Nephron (organoid): ENCODE measurements around the gene ZNF529.
A peak's percentile ranks its signal among the peaks of the same experiment; 100 is the strongest.

Experiments
- H3K27ac Mint-ChIP-seq, 3 experiments: 2 replicates each; pipeline ENCODE4 v1.8.0; 2020; ENCODE audit warnings: mixed read lengths in 3 of 3, mild to moderate bottlenecking in 2 of 3, moderate library complexity in 1 of 3
- H3K27me3 Mint-ChIP-seq: 2 replicates; pipeline ENCODE4 v1.8.0; 2021; ENCODE audit warnings: low read depth, mild to moderate bottlenecking, moderate library complexity, mixed read lengths
- H3K36me3 Mint-ChIP-seq: 2 replicates; pipeline ENCODE4 v1.8.0; 2020; ENCODE audit warnings: low read depth, mixed read lengths
- H3K4me1 Mint-ChIP-seq: 2 replicates; pipeline ENCODE4 v1.8.0; 2020; ENCODE audit warnings: mixed read lengths
- H3K4me3 Mint-ChIP-seq, 3 experiments: 2 replicates each; pipeline ENCODE4 v1.8.0; 2020; ENCODE audit warnings: mild to moderate bottlenecking in 3 of 3, mixed read lengths in 3 of 3, moderate library complexity in 2 of 3
- H3K9me3 Mint-ChIP-seq: 2 replicates; pipeline ENCODE4 v1.8.0; 2020; ENCODE audit warnings: mixed read lengths
- TF ChIP-seq, protein P1 (sequence below), 3 experiments: fragments of 200-600 bp; sonication (generic); IDR thresholded peaks; one replicate each; pipeline ENCODE4 v1.5.0; 2021; ENCODE audit warnings: antibody characterized with exemption in 3 of 3; ENCODE audit not compliant: unreplicated experiment in 3 of 3

The ZNF529 gene

DNA sequence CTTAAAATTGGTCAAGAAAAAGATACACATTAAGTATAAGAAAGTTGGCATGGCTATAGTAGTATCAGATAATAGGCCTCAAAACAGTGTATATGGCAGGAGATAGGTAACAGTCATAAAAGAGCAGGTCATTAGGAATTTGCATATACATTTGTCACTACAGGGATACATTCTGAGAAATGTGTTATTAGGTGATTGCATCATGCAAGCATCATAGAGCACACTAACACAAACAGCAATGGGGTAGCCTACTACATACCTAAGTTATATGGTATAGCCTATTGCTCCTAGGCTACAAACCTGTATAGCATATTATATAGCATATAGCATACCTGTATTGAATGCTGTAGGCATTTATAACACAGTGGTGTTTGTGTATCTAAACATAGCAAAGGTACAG, 6.2 kb upstream of the ZNF529 start:
- Mint-ChIP-seq H3K36me3 (peaks cover 98% of the 10 kb centered on the region), H3K4me3 (no peak overlapping the region), H3K9me3 (peaks cover 44% of the 10 kb centered on the region), H3K4me1 (peaks cover 8% of the 10 kb centered on the region), H3K27ac (no peak overlapping the region), H3K27me3 (no peaks in the 10 kb centered on the region)
- TF ChIP-seq, protein P1, sequence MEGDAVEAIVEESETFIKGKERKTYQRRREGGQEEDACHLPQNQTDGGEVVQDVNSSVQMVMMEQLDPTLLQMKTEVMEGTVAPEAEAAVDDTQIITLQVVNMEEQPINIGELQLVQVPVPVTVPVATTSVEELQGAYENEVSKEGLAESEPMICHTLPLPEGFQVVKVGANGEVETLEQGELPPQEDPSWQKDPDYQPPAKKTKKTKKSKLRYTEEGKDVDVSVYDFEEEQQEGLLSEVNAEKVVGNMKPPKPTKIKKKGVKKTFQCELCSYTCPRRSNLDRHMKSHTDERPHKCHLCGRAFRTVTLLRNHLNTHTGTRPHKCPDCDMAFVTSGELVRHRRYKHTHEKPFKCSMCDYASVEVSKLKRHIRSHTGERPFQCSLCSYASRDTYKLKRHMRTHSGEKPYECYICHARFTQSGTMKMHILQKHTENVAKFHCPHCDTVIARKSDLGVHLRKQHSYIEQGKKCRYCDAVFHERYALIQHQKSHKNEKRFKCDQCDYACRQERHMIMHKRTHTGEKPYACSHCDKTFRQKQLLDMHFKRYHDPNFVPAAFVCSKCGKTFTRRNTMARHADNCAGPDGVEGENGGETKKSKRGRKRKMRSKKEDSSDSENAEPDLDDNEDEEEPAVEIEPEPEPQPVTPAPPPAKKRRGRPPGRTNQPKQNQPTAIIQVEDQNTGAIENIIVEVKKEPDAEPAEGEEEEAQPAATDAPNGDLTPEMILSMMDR (IDR thresholded peaks at IDR 0.05; ENCODE audit: unreplicated experiment in 3 of 3), result no peak

DNA sequence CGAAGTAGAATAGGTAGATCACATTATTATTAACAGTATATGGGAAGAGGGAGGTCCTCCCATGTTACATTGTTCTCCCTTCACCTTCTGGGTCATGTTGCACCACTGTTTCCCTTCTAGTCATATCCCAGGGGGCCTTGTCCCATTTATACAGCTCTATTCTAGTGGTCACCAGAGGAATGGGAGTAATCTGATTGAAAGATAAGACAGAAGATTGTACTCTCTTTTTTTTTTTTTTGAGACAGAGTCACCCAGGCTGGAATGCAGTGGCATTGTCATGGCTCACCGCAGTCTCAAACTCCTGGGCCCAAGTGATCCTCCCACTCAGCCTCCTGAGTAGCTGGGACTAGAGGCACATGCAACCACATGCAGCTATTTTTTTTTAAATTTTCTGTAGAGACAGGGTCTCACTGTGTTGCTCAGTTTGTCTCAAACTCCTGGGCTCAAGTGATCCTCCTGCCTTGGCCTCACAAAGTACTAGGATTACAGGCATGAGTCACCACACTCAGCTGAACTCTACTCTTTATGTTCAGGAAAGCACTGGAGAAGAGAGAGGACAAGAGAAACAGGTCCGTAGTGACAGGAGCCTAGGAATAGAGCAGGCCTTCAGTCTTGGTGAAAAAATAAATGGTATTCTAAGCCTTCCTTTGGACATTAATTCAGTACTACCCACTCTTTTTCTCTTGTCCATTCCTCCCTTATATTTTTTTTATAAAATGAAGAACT, 4.3 kb upstream of the ZNF529 start:
- no peaks in the 10 kb centered on the region for H3K27me3 Mint-ChIP-seq
- H3K4me3 Mint-ChIP-seq, result peak overlapping the region in 2 of 3 experiments; percentile 15 to 32

DNA sequence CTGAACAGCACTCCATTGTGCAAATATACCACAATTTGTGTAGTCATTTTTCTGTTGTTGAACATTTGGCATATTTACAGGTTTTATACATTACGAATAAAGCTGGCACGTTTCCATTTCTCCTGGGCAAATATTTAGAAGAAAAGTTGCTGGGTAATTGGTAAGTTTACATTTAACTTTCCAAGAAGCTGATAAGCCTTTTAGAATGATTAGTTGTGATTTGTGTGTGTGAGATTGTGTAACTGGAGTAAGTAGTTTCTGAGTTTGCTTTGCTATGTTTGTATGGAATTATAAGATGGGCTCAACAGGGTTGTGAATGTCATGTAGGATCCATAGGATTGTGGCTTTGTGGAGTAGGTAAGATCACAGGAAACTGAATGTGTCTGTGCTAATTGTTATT, 1.6 kb upstream of the ZNF529 start:
- Mint-ChIP-seq H3K9me3 (peaks cover 39% of the 10 kb centered on the region), H3K4me1 (peaks cover 31% of the 10 kb centered on the region), H3K36me3 (peaks cover 92% of the 10 kb centered on the region), H3K27ac (peak overlapping the region; percentile 28 to 90 (median 73)), H3K4me3 (peak overlapping the region; percentile 87 to 94 (median 93)), H3K27me3 (no peaks in the 10 kb centered on the region)
- TF ChIP-seq, protein P1 (IDR thresholded peaks at IDR 0.05; ENCODE audit: unreplicated experiment in 3 of 3), result no peak

More for the DNA sequence above, 4.3 kb upstream of the ZNF529 start:
- peaks cover 98% of the 10 kb centered on the region for H3K36me3 Mint-ChIP-seq
- TF ChIP-seq, protein P1 (IDR thresholded peaks at IDR 0.05; ENCODE audit: unreplicated experiment in 3 of 3), result no peak
- peaks cover 47% of the 10 kb centered on the region for H3K9me3 Mint-ChIP-seq
- H3K4me1 Mint-ChIP-seq, result peaks cover 22% of the 10 kb centered on the region
- no peak overlapping the region for H3K27ac Mint-ChIP-seq

DNA sequence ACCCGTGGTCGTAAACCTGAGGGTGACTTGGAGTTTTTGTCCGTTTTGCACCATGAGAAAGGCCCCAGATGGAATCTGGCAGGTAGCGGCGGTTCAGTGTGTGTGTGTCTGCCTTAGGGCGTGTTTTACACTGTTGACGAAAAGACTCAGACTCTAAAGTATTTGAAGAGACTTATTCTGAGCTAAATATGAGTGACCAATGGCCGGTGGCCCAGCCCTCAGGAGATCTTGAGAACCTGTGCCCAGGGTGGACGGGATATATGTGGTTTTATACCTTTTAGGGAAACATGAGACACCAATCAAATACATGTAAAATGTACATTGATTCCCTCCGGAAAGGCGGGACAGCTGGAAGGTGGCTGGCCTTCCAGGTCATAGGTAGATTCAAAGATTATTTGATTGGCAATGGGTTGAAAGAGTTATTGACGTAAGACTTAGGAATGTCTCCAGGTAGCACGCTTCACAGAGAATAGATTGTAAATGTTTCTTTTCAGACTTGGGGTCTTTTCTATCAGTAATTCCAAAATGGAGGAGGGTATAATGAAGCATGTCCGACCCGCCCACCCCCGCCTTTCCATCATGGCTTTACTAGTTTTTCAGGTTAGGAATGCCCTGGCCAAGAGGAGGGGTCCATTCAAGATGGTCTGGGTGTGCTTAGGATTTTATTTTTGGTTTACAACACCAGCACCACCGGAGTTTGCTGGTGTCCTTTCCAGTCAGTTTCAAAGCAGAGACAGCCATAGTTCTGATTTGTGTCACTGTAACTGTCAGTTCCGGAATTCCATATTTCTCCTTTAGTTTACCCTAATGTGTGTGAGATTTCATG, 1.0 kb upstream of the ZNF529 start:
- Mint-ChIP-seq H3K4me3 (peak overlapping the region; percentile 87 to 94 (median 93)), H3K27ac (peak overlapping the region; percentile 73 to 92 (median 90)), H3K9me3 (peaks cover 38% of the 10 kb centered on the region), H3K4me1 (peaks cover 31% of the 10 kb centered on the region), H3K36me3 (peaks cover 92% of the 10 kb centered on the region), H3K27me3 (no peaks in the 10 kb centered on the region)
- TF ChIP-seq, protein P1 (IDR thresholded peaks at IDR 0.05; ENCODE audit: unreplicated experiment in 3 of 3), result no peak

DNA sequence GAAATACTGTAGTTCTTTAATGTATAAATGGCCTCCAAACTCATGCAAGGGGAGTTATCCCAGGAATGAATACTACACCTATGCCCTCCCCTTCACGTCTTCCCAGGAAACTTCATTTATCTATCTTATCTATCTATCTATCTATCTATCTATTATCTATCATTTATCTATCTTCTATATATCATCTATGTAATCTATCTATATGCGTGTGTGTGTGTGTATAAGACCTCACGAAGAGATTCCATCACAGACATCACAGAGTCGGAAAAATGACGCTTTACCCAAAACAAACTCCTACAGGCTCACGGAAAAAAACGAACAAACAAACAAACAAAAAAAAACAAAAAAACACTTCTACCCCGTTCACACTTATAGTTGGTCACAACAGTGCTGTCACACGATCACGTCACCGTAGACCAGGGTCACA, 486 bp downstream of the ZNF529 start:
- H3K9me3 Mint-ChIP-seq, result peaks cover 48% of the 10 kb centered on the region
- peak overlapping the region; percentile 87 to 94 (median 93) for H3K4me3 Mint-ChIP-seq
- H3K4me1 Mint-ChIP-seq, result peaks cover 31% of the 10 kb centered on the region
- H3K27me3 Mint-ChIP-seq, result no peaks in the 10 kb centered on the region
- H3K36me3 Mint-ChIP-seq, result peaks cover 92% of the 10 kb centered on the region
- H3K27ac Mint-ChIP-seq, result peak overlapping the region; percentile 73 to 92 (median 90)
- TF ChIP-seq, protein P1 (IDR thresholded peaks at IDR 0.05; ENCODE audit: unreplicated experiment in 3 of 3), result no peak
